ENCODE results near the gene CLIP1. TPM values are rescaled to one million over a fixed set of nuclear protein-coding genes. Genes with fewer than 3 reads are reported as not detected.

The CLIP1 gene
- total and polyA plus RNA-seq, 2 of the 4 experiments (the other 2 are of a cell fraction): 38.0 to 54.8 TPM

GRCh38 chr12:122356192-122356635 lies 66.3 kb downstream of the CLIP1 start:
- POLR2A ChIA-PET (ENCODE audit: unreplicated experiment): no interaction called here
- no TSS peak for BruUV-seq (replicated peaks)
- peaks cover 49% of the 10 kb centered on the region for H3K36me3 ChIP-seq (ENCODE audit: control insufficient read depth, insufficient read depth, low read length)

More at GRCh38 chr12:122356192-122356635, 66.3 kb downstream of the CLIP1 start:
- Histone ChIP-seq H3K9me3 (ENCODE audit: control insufficient read depth, insufficient read depth, low read length) (no peaks in the 10 kb centered on the region), H2BK120ac (ENCODE audit: low read depth, low read length) (no peak overlapping the region), H3K4me3 (ENCODE audit: insufficient read depth, low read depth, low read length) (no peak overlapping the region), H4K91ac (ENCODE audit: insufficient read depth, low read depth, low read length) (no peak overlapping the region), H3K9me1 (ENCODE audit: insufficient read depth, low read length) (no peaks in the 10 kb centered on the region), H2BK5ac (ENCODE audit: low read depth, low read length, poor library complexity, severe bottlenecking) (no peak overlapping the region), H3K23ac (ENCODE audit: low read depth, low read length) (no peak overlapping the region), H2BK20ac (ENCODE audit: low read depth, low read length) (no peak overlapping the region), H3K9ac (ENCODE audit: low read depth, low read length) (no peak overlapping the region; the same call in 1 of the 2 replicates), H4K8ac (ENCODE audit: low read depth in 2 of 2, low read length in 2 of 2) (no peak overlapping the region), H3K4ac (ENCODE audit: low read depth, low read length) (no peak overlapping the region), H3K4me1 (ENCODE audit: control insufficient read depth, insufficient read depth, low read length) (no peaks in the 10 kb centered on the region), H3K4me2 (ENCODE audit: low read depth, low read length) (no peak overlapping the region), H4K5ac (ENCODE audit: low read depth, low read length) (no peak overlapping the region), H2AK9ac (replicated peaks; ENCODE audit: low read depth, low read length, poor library complexity) (no peak overlapping the region), H3K14ac (replicated peaks; ENCODE audit: low read depth, low read length) (no peak overlapping the region), H3K79me1 (ENCODE audit: low read depth in 1 of 2, low read length in 2 of 2) (peaks cover 6 to 25% of the 10 kb centered on the region in 2 experiments; a peak in 3 of 4 replicates), H3K56ac (ENCODE audit: extremely low read depth, insufficient read depth, low read length) (no peak overlapping the region), H3K18ac (ENCODE audit: low read depth, low read length) (no peak overlapping the region), H3K27me3 (ENCODE audit: control insufficient read depth, insufficient read depth, low read length) (no peaks in the 10 kb centered on the region), H2AK5ac (ENCODE audit: low read depth, low read length) (no peak overlapping the region), H4K20me1 (ENCODE audit: insufficient read depth, low read length) (peaks cover 9% of the 10 kb centered on the region; the same call in 1 of the 2 replicates), H2BK15ac (ENCODE audit: low read depth, low read length) (no peak overlapping the region), H2AFZ (replicated peaks; ENCODE audit: low read length, poor library complexity) (no peak overlapping the region), H3K27ac (ENCODE audit: insufficient read depth, low read length) (no peak overlapping the region)
- CTCF ChIA-PET: interaction anchor here (0.6 to 1.5 kb wide), 7 partner anchors 9 to 410 kb away, joined by 3 to 11 read pairs (median 4); no protein-coding TSS in a partner anchor
- in situ Hi-C loops (cut with MboI; ENCODE audit: low sequenced_read_pairs) (no loop called here), intact Hi-C loops (cut with micrococcal nuclease) (no loop called here), dilution Hi-C loops (cut with HindIII; ENCODE audit: low sequenced_read_pairs, unreplicated experiment) (no loop called here)
- no CpG with 5 or more reads among the region's 3 CpGs for WGBS, 2 experiments (ENCODE audit: extremely low coverage in 2 of 2, insufficient read length in 1 of 2)
- peak; percentile 99 for ATAC-seq (ENCODE audit: low read depth)
- peak; percentile 47 for TF ChIP-seq RAD21 (IDR thresholded peaks at IDR 0.05; ENCODE audit: low read length)
- TF ChIP-seq POLR2A (IDR thresholded peaks at IDR 0.05; ENCODE audit: low read depth, low read length): no peak
- TF ChIP-seq, protein P1, sequence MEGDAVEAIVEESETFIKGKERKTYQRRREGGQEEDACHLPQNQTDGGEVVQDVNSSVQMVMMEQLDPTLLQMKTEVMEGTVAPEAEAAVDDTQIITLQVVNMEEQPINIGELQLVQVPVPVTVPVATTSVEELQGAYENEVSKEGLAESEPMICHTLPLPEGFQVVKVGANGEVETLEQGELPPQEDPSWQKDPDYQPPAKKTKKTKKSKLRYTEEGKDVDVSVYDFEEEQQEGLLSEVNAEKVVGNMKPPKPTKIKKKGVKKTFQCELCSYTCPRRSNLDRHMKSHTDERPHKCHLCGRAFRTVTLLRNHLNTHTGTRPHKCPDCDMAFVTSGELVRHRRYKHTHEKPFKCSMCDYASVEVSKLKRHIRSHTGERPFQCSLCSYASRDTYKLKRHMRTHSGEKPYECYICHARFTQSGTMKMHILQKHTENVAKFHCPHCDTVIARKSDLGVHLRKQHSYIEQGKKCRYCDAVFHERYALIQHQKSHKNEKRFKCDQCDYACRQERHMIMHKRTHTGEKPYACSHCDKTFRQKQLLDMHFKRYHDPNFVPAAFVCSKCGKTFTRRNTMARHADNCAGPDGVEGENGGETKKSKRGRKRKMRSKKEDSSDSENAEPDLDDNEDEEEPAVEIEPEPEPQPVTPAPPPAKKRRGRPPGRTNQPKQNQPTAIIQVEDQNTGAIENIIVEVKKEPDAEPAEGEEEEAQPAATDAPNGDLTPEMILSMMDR (conservative IDR thresholded peaks at IDR 0.05; ENCODE audit: low read depth, low read length): peak; percentile 66
- TF ChIP-seq USF2 (IDR thresholded peaks at IDR 0.05; ENCODE audit: low read depth, low read length): no peak
- peak; percentile 58 for TF ChIP-seq SMC3 (IDR thresholded peaks at IDR 0.05; ENCODE audit: low read depth, low read length)
- no peak for TF ChIP-seq BHLHE40 (IDR thresholded peaks at IDR 0.05; ENCODE audit: low read depth, low read length)
- TF ChIP-seq CEBPB (IDR thresholded peaks at IDR 0.05; ENCODE audit: low read depth, low read length): peak; percentile 9; the same call in 1 of the 2 replicates
- peak; percentile 78 for DNase-seq

All from IMR-90 (cell line).